IMR-90 (cell line): ENCODE results near the gene FAM83B.

Experiments
- CEBPB ChIP-seq: IDR thresholded peaks from 2 replicates; pipeline ENCODE4 v1.6.1; 2012; ENCODE audit warnings: low read depth, low read length, improper control_type of control experiment
- CTCF ChIP-seq: conservative IDR thresholded peaks from 2 replicates; pipeline ENCODE4 v1.5.1; 2012; ENCODE audit warnings: mild to moderate bottlenecking, low read depth, low read length, improper control_type of control experiment
- MAFK ChIP-seq: IDR thresholded peaks from 2 replicates; pipeline ENCODE4 v1.6.1; 2012; ENCODE audit warnings: low read depth, low read length, improper control_type of control experiment
- MAZ ChIP-seq: IDR thresholded peaks from 2 replicates; pipeline ENCODE4 v1.6.1; 2012; ENCODE audit warnings: low read depth, mild to moderate bottlenecking, low read length, improper control_type of control experiment, moderate library complexity, borderline replicate concordance
- MXI1 ChIP-seq: IDR thresholded peaks from 2 replicates; pipeline ENCODE4 v1.6.1; 2012; ENCODE audit warnings: low read depth, mild to moderate bottlenecking, low read length, moderate library complexity, borderline replicate concordance
- NFE2L2 ChIP-seq: fragments of 150-350 bp; IDR thresholded peaks from 2 replicates; pipeline ENCODE4 v1.6.1; 2016; ENCODE audit warnings: low read depth, mild to moderate bottlenecking, low read length
- POLR2A ChIP-seq: IDR thresholded peaks from 2 replicates; pipeline ENCODE4 v1.6.1; 2012; ENCODE audit warnings: mild to moderate bottlenecking, low read depth, low read length
- RAD21 ChIP-seq: IDR thresholded peaks from 2 replicates; pipeline ENCODE4 v1.6.1; 2012; ENCODE audit warnings: low read length, improper control_type of control experiment
- RCOR1 ChIP-seq: IDR thresholded peaks from 2 replicates; pipeline ENCODE4 v1.6.1; 2012; ENCODE audit warnings: mild to moderate bottlenecking, low read length, improper control_type of control experiment; ENCODE audit not compliant: insufficient replicate concordance
- SMC3 ChIP-seq: fragments of 150-350 bp; IDR thresholded peaks from 2 replicates; pipeline ENCODE4 v1.6.1; 2016; ENCODE audit warnings: low read depth, mild to moderate bottlenecking, antibody characterized with exemption, low read length, moderate library complexity
- USF2 ChIP-seq: fragments of 150-350 bp; IDR thresholded peaks from 2 replicates; pipeline ENCODE4 v1.6.1; 2017; ENCODE audit warnings: mild to moderate bottlenecking, antibody characterized with exemption, low read length, low read depth

GRCh38 chr6:54850114-54850513 is 3.5 kb downstream of the FAM83B start:
- no peak for TF ChIP-seq POLR2A
- TF ChIP-seq CEBPB, result no peak
- no peak for TF ChIP-seq RAD21
- no peak for TF ChIP-seq CTCF
- no peak for TF ChIP-seq MXI1
- no peak for TF ChIP-seq RCOR1
- TF ChIP-seq SMC3, result no peak
- TF ChIP-seq MAFK, result no peak
- no peak for TF ChIP-seq USF2
- TF ChIP-seq NFE2L2, result no peak
- no peak for TF ChIP-seq MAZ
